ENCODE results near the gene SMOC1. TPM values are rescaled to one million over a fixed set of nuclear protein-coding genes. Genes with fewer than 3 reads are reported as not detected.
A peak's percentile ranks its signal among the peaks of the same experiment; 100 is the strongest.

SMOC1 gene
- total RNA-seq, 1 experiment from 2014 or later = 22.9 TPM

DNA sequence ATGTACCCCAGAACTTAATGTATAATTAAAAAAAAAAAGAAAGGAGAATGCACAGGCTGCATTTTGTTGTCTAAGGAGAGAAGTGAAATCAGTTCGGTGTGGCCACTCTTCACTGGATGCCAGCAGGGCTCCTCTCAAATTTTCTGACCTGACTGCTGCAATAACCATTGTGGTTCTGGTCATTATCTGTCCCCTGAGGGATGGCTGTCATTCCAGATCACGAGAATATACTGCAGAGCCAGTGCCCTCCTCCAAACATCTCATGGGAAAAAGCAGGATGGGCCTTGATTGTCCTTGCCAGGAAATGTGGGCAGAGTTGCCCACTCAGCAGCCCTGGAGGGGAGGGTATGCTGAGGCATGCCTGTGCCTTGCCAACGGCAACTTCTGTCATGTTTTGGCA is 170.4 kb downstream of the SMOC1 start:
- DNase-seq (ENCODE audit: unreplicated experiment) = no peak
- CTCF ChIA-PET = no interaction called here
- Mint-ChIP-seq H3K36me3 (ENCODE audit: insufficient read depth, unreplicated experiment) (no peaks in the 10 kb centered on the region), H3K4me3 (ENCODE audit: unreplicated experiment) (no peak overlapping the region), H3K27me3 (ENCODE audit: insufficient read depth, unreplicated experiment) (peaks cover 12% of the 10 kb centered on the region), H3K27ac (ENCODE audit: low read depth, unreplicated experiment) (no peak overlapping the region), H3K4me1 (ENCODE audit: insufficient read depth, unreplicated experiment) (peaks cover 13% of the 10 kb centered on the region), H3K9me3 (ENCODE audit: unreplicated experiment) (no peaks in the 10 kb centered on the region)
- BruUV-seq (replicated peaks) = no TSS peak
- intact Hi-C loops (cut with micrococcal nuclease) = no loop called here
- POLR2A ChIA-PET = no interaction called here
- TF ChIP-seq, protein P1, sequence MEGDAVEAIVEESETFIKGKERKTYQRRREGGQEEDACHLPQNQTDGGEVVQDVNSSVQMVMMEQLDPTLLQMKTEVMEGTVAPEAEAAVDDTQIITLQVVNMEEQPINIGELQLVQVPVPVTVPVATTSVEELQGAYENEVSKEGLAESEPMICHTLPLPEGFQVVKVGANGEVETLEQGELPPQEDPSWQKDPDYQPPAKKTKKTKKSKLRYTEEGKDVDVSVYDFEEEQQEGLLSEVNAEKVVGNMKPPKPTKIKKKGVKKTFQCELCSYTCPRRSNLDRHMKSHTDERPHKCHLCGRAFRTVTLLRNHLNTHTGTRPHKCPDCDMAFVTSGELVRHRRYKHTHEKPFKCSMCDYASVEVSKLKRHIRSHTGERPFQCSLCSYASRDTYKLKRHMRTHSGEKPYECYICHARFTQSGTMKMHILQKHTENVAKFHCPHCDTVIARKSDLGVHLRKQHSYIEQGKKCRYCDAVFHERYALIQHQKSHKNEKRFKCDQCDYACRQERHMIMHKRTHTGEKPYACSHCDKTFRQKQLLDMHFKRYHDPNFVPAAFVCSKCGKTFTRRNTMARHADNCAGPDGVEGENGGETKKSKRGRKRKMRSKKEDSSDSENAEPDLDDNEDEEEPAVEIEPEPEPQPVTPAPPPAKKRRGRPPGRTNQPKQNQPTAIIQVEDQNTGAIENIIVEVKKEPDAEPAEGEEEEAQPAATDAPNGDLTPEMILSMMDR (IDR thresholded peaks at IDR 0.05; ENCODE audit: unreplicated experiment) = no peak

DNA sequence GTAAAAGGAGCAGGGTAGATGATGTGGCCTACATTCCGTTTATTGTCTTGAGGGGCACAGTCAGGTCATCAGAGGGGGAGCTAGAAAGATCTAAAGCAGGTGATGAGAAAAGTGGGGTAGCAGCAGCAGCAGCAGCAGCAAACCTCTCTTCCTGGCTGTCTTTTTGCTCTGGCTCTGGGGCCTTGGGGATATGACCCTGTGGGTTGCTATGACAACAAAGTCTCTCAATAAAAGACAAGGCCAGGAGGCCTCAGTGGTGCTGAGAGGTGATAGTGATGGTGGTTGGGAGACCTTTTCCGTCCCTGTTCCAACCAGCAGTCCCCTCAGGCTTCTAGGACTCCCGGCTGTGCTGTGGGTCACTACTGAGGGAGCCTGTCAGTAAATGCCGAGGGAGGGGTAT is 170.9 kb downstream of the SMOC1 start:
- ChIA-PET CTCF (interaction anchor here (0.5 to 0.7 kb wide), 2 partner anchors 70 to 248 kb away, joined by 3 read pairs; no protein-coding TSS in a partner anchor), POLR2A (no interaction called here)
- peaks cover 15% of the 10 kb centered on the region for H3K27me3 Mint-ChIP-seq (ENCODE audit: insufficient read depth, unreplicated experiment)
- no peaks in the 10 kb centered on the region for H3K36me3 Mint-ChIP-seq (ENCODE audit: insufficient read depth, unreplicated experiment)
- peaks cover 12% of the 10 kb centered on the region for H3K4me1 Mint-ChIP-seq (ENCODE audit: insufficient read depth, unreplicated experiment)
- no peak overlapping the region for H3K4me3 Mint-ChIP-seq (ENCODE audit: unreplicated experiment)
- TF ChIP-seq, protein P1 (IDR thresholded peaks at IDR 0.05; ENCODE audit: unreplicated experiment) = no peak
- no peak overlapping the region for H3K27ac Mint-ChIP-seq (ENCODE audit: low read depth, unreplicated experiment)
- intact Hi-C loops (cut with micrococcal nuclease) = no loop called here
- H3K9me3 Mint-ChIP-seq (ENCODE audit: unreplicated experiment) = no peaks in the 10 kb centered on the region
- no peak for DNase-seq (ENCODE audit: unreplicated experiment)
- no TSS peak for BruUV-seq (replicated peaks)

DNA sequence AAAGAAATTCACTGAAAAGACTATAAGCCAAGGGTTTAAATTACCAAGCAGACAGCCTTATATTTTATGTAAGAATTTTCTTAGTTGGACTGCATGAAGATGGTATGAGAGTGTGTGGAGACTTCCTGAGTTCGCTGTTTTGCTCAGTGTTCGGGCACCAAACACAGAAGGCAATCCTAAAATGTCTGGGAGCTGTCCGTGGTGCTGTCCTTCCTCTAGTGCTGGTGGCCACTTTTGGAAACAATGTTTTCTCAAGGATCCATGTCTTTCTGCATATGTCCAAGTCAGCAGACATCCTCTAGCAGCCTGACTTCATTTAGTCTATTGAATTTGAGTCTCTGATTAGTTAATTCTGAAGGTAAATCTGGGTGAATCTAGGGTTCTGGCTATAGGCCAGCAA is 173.8 kb downstream of the SMOC1 start:
- no TSS peak for BruUV-seq (replicated peaks)
- Mint-ChIP-seq H3K9me3 (ENCODE audit: unreplicated experiment) (no peaks in the 10 kb centered on the region), H3K27me3 (ENCODE audit: insufficient read depth, unreplicated experiment) (peaks cover 43% of the 10 kb centered on the region), H3K4me1 (ENCODE audit: insufficient read depth, unreplicated experiment) (no peaks in the 10 kb centered on the region), H3K36me3 (ENCODE audit: insufficient read depth, unreplicated experiment) (no peaks in the 10 kb centered on the region), H3K27ac (ENCODE audit: low read depth, unreplicated experiment) (no peak overlapping the region), H3K4me3 (ENCODE audit: unreplicated experiment) (no peak overlapping the region)
- CTCF ChIA-PET = interaction anchor here (0.6 to 1.0 kb wide), 3 partner anchors 8 to 83 kb away, joined by 3 to 5 read pairs (median 3); no protein-coding TSS in a partner anchor
- POLR2A ChIA-PET = no interaction called here
- TF ChIP-seq, protein P1 (IDR thresholded peaks at IDR 0.05; ENCODE audit: unreplicated experiment) = no peak
- peak; percentile 62 for DNase-seq (ENCODE audit: unreplicated experiment)
- intact Hi-C loops (cut with micrococcal nuclease) = no loop called here

DNA sequence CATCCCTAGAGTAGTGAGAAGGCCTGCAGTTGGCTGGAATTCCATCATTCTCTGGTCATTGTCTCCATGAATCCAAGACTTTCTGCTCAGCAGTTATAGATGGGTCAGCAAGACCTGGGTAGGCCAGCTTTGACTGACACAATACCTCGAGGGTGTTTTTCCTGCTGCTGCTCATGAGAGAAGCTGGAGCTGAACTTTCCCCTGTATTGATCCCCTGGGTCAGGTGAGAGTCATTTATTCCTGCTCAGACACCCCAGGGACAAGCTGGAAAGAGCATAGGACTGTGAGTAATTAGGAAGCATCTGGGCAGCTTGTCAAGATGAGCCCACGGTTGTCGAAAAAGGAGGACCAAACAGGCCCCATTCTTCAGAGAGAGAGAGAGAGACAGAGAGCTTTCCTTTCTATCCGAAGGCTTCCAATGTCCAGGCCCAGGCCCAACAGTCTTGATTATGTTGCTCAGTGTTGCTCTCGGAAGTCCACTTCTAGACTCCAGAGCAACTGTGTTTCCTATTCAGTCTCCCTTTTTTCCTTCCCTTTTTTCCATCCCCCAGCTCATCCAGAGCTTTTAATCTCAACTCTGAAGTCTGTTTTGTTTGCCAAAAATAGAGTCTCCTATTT is 178.4 kb downstream of the SMOC1 start:
- DNase-seq (ENCODE audit: unreplicated experiment) = no peak
- intact Hi-C loops (cut with micrococcal nuclease) = no loop called here
- no peaks in the 10 kb centered on the region for H3K9me3 Mint-ChIP-seq (ENCODE audit: unreplicated experiment)
- H3K36me3 Mint-ChIP-seq (ENCODE audit: insufficient read depth, unreplicated experiment) = no peaks in the 10 kb centered on the region
- ChIA-PET POLR2A (no interaction called here), CTCF (interaction anchor here (0.5 to 3.2 kb wide), 4 partner anchors 11 to 429 kb away, joined by 3 to 25 read pairs (median 12); no protein-coding TSS in a partner anchor)
- no peak overlapping the region for H3K27ac Mint-ChIP-seq (ENCODE audit: low read depth, unreplicated experiment)
- peaks cover 10% of the 10 kb centered on the region for H3K4me1 Mint-ChIP-seq (ENCODE audit: insufficient read depth, unreplicated experiment)
- H3K27me3 Mint-ChIP-seq (ENCODE audit: insufficient read depth, unreplicated experiment) = peaks cover 48% of the 10 kb centered on the region
- H3K4me3 Mint-ChIP-seq (ENCODE audit: unreplicated experiment) = no peak overlapping the region
- TF ChIP-seq, protein P1 (IDR thresholded peaks at IDR 0.05; ENCODE audit: unreplicated experiment) = no peak
- BruUV-seq (replicated peaks) = no TSS peak
